B cell (primary cell): ENCODE data around the gene ERG. TPM values are rescaled to one million over a fixed set of nuclear protein-coding genes. Genes with fewer than 3 reads are reported as not detected.

ENCODE experiments used
- ATAC-seq: fragments of 200-7000 bp; cut with Tn5 transposase; one replicate; pipeline ENCODE4 v1.10.0; 2021; ENCODE audit warnings: low read depth, mild to moderate bottlenecking, moderate number of reproducible peaks, moderate library complexity
- CTCF ChIA-PET: fragments of 350-600 bp; sonication (Branson Sonifier 250); formaldehyde crosslinking; loops from one replicate; lab custom pipeline; 2021; ENCODE audit warnings: antibody characterized with exemption, inconsistent platforms; lab: Charles Lee
- POLR2A ChIA-PET: fragments of 350-600 bp; sonication (Branson Sonifier 250); formaldehyde crosslinking; loops from one replicate; lab custom pipeline; 2021; ENCODE audit warnings: antibody characterized with exemption; lab: Charles Lee
- DNase-seq: peaks from one replicate; pipeline ENCODE4 v3.0.0; 2013
- H2AFZ ChIP-seq: 2 replicates; pipeline ENCODE4 v1.6.1; 2012; ENCODE audit warnings: mild to moderate bottlenecking, low read depth, low read length; ENCODE audit not compliant: insufficient read depth, poor library complexity, severe bottlenecking
- H3K27ac ChIP-seq, 2 donors: 1 replicate in 1 of 2; 2 replicates in 1 of 2; pipeline ENCODE4 v1.5.1; 2012 to 2013; ENCODE audit warnings: low read length in 2 of 2, mild to moderate bottlenecking in 2 of 2, moderate library complexity in 1 of 2
- H3K27me3 ChIP-seq, 4 experiments: fragments of 200-600 bp in 1 of 4; sonication (generic) in 1 of 4; replicated peaks in 1 of 4; 1 replicate in 2 of 4; 2 replicates in 2 of 4; pipeline versions ENCODE4 v1.6.1 to v1.7.0; 2013 to 2016; ENCODE audit warnings: low read length in 3 of 4, mild to moderate bottlenecking in 2 of 4, mixed read lengths in 1 of 4, moderate library complexity in 1 of 4; ENCODE audit not compliant: insufficient read depth in 4 of 4, control insufficient read depth in 3 of 4; ENCODE audit errors: control extremely low read depth in 1 of 4
- H3K36me3 ChIP-seq, 2 experiments: replicated peaks in 1 of 2; 1 replicate in 1 of 2; 2 replicates in 1 of 2; pipeline versions ENCODE4 v1.6.1 to v1.7.1; 2013; ENCODE audit warnings: low read length in 1 of 2; ENCODE audit not compliant: insufficient read depth in 2 of 2, control insufficient read depth in 1 of 2; ENCODE audit errors: control extremely low read depth in 1 of 2, extremely low read depth in 1 of 2
- H3K4me1 ChIP-seq, 2 donors: fragments of 200-600 bp in 1 of 2; sonication (generic) in 1 of 2; 1 replicate in 1 of 2; 2 replicates in 1 of 2; pipeline versions ENCODE4 v1.5.1 to v1.6.1; 2013 to 2017; ENCODE audit warnings: low read length in 2 of 2; ENCODE audit not compliant: control insufficient read depth in 2 of 2, insufficient read depth in 2 of 2
- H3K4me2 ChIP-seq: replicated peaks from 2 replicates; pipeline ENCODE3; 2012; ENCODE audit warnings: mild to moderate bottlenecking, low read depth, low read length; ENCODE audit not compliant: poor library complexity, severe bottlenecking
- H3K4me3 ChIP-seq, 5 experiments: fragments of 200-600 bp in 1 of 5; sonication (generic) in 1 of 5; 1 replicate in 3 of 5; 2 replicates in 2 of 5; pipeline versions ENCODE4 v1.5.1 to v1.7.0; 2011 to 2016; ENCODE audit warnings: low read length in 4 of 5, mild to moderate bottlenecking in 4 of 5, low read depth in 2 of 5, control low read depth in 1 of 5, moderate library complexity in 1 of 5; ENCODE audit not compliant: insufficient read depth in 1 of 5; ENCODE audit errors: control extremely low read depth in 1 of 5, extremely low read depth in 1 of 5
- H3K79me2 ChIP-seq: fragments of 200-600 bp; sonication (generic); one replicate; pipeline ENCODE4 v1.6.0; 2016; ENCODE audit warnings: low read length; ENCODE audit not compliant: control insufficient read depth, insufficient read depth
- H3K9ac ChIP-seq: fragments of 200-600 bp; sonication (generic); 2 replicates; pipeline ENCODE4 v1.6.1; 2017; ENCODE audit warnings: mild to moderate bottlenecking, low read length, moderate library complexity
- H3K9me3 ChIP-seq, 3 donors: one replicate each; pipeline versions ENCODE4 v1.6.1 to v1.7.1; 2013; ENCODE audit warnings: low read length in 2 of 3; ENCODE audit not compliant: control insufficient read depth in 2 of 3, insufficient read depth in 1 of 3; ENCODE audit errors: control extremely low read depth in 1 of 3
- H4K20me1 ChIP-seq: 2 replicates; pipeline ENCODE4 v1.6.0; 2012; ENCODE audit warnings: mild to moderate bottlenecking, low read length; ENCODE audit not compliant: insufficient read depth, control insufficient read depth, poor library complexity, severe bottlenecking
- H3K27ac Mint-ChIP-seq: one replicate; pipeline ENCODE4 v1.8.0; 2021; ENCODE audit warnings: mixed read lengths
- H3K27me3 Mint-ChIP-seq: one replicate; pipeline ENCODE4 v1.8.0; 2021; ENCODE audit warnings: mixed read lengths
- H3K4me1 Mint-ChIP-seq: one replicate; pipeline ENCODE4 v1.8.0; 2021; ENCODE audit warnings: mixed read lengths
- H3K4me3 Mint-ChIP-seq: one replicate; pipeline ENCODE4 v1.8.0; 2021; ENCODE audit warnings: mixed read lengths
- H3K9me3 Mint-ChIP-seq: one replicate; pipeline ENCODE4 v1.8.0; 2022; ENCODE audit warnings: mixed read lengths; ENCODE audit not compliant: insufficient read depth
- EZH2 ChIP-seq: IDR thresholded peaks from 2 replicates; pipeline ENCODE4 v1.6.1; 2012; ENCODE audit warnings: borderline replicate concordance, low read depth, mild to moderate bottlenecking, moderate library complexity, low read length; ENCODE audit not compliant: insufficient read depth, poor library complexity, severe bottlenecking
- WGBS: methylation state at CpG from one replicate; pipeline ENCODE4 v1.1.5; 2013; ENCODE audit warnings: missing lambda C conversion rate; ENCODE audit not compliant: insufficient coverage; 5-methylcytosine and 5-hydroxymethylcytosine counted together
- intact Hi-C: fragments of 100-400 bp; cut with micrococcal nuclease; formaldehyde crosslinking; loops from one replicate; pipeline ENCODE4 v1.10.0; 2022
- polyA plus RNA-seq: library from polyadenylated mRNA; depleted of rRNA; stranded (reverse); fragments of >200 nt; gene quantifications from 2 replicates; pipeline ENCODE4 v1.2.3, GENCODE V29; 2012
- total RNA-seq, 2 donors: library from RNA; stranded (reverse); fragments of 120-200 nt in 1 of 2; gene quantifications; 1 replicate in 1 of 2; 2 replicates in 1 of 2; pipeline versions ENCODE4 v1.2.3 to v1.2.4, GENCODE V29; 2013 to 2022
- TF ChIP-seq, protein P1 (sequence below): fragments of 200-600 bp; IDR thresholded peaks from one replicate; pipeline ENCODE4 v1.8.0; 2022; ENCODE audit warnings: antibody characterized with exemption, mild to moderate bottlenecking

ERG gene
- total and polyA plus RNA-seq, 2 donors (not counting 1 experiment from before 2014, with no cell fraction given): 0.17 TPM; not detected in 1

DNA sequence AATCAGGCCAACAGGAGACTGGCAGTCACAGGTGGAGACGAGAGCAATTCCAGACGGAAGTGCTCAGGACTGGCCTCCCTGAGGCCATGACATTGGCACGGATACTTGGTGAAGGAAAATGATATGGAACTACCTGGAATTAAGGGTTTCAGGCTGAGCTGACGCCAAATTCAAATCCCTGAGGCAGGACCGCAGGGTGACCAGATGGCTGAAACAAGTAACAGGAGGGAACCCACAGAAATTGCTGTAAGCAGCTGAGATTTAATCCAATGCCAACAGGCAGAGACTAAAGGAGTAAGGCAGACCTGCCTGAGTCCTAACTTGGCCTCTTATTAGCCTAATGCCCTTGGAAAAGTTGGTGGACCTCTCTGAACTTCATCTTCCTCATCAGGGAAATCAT lies 76.2 kb downstream of the ERG start:
- Histone ChIP-seq H4K20me1 (no peaks in the 10 kb centered on the region), H3K4me1 (no peaks in the 10 kb centered on the region), H3K4me2 (no peak overlapping the region), H3K36me3 (no peaks in the 10 kb centered on the region), H3K4me3 (no peak overlapping the region), H3K9me3 (no peaks in the 10 kb centered on the region), H3K27ac (no peak overlapping the region), H3K79me2 (no peaks in the 10 kb centered on the region), H3K9ac (no peak overlapping the region), H3K27me3 (no peaks in the 10 kb centered on the region), H2AFZ (no peak overlapping the region)
- DNase-seq: no peak
- H3K27ac Mint-ChIP-seq: no peak overlapping the region
- no peaks in the 10 kb centered on the region for H3K9me3 Mint-ChIP-seq
- H3K4me3 Mint-ChIP-seq: no peak overlapping the region
- H3K27me3 Mint-ChIP-seq: no peaks in the 10 kb centered on the region
- whole genome bisulfite sequencing: 97% methylated on average over 5 of the region's 5 CpGs
- TF ChIP-seq, protein P1, sequence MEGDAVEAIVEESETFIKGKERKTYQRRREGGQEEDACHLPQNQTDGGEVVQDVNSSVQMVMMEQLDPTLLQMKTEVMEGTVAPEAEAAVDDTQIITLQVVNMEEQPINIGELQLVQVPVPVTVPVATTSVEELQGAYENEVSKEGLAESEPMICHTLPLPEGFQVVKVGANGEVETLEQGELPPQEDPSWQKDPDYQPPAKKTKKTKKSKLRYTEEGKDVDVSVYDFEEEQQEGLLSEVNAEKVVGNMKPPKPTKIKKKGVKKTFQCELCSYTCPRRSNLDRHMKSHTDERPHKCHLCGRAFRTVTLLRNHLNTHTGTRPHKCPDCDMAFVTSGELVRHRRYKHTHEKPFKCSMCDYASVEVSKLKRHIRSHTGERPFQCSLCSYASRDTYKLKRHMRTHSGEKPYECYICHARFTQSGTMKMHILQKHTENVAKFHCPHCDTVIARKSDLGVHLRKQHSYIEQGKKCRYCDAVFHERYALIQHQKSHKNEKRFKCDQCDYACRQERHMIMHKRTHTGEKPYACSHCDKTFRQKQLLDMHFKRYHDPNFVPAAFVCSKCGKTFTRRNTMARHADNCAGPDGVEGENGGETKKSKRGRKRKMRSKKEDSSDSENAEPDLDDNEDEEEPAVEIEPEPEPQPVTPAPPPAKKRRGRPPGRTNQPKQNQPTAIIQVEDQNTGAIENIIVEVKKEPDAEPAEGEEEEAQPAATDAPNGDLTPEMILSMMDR: no peak
- H3K4me1 Mint-ChIP-seq: no peaks in the 10 kb centered on the region
- intact Hi-C loops: no loop called here
- CTCF ChIA-PET: no interaction called here
- POLR2A ChIA-PET: no interaction called here
- no peak for ATAC-seq

DNA sequence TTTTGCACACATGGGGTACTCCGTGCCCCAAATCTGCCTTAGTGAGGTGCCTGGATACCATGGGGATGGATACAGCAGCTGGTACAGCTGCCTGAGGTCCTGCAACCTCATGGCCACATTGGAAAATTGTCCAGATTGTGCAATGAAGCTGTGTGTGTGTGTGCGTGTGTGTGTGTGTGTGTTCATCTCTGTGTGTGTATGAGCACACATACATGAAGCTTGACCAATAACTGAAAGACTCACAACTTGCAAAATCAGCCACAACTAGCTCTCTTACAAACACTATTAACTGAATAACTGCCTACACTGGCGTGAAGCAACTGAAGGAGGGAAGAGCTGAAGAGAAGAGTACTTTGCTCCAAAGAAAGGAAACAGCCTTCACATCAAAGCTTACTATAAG lies 78.1 kb downstream of the ERG start:
- no peaks in the 10 kb centered on the region for H4K20me1 ChIP-seq
- H3K9me3 ChIP-seq: no peaks in the 10 kb centered on the region
- no peaks in the 10 kb centered on the region for H3K4me1 Mint-ChIP-seq
- TF ChIP-seq EZH2: no peak
- TF ChIP-seq, protein P1: no peak
- intact Hi-C loops: no loop called here
- H3K4me2 ChIP-seq: no peak overlapping the region
- no peak for DNase-seq
- no peak overlapping the region for H3K27ac Mint-ChIP-seq
- no peak overlapping the region for H3K27ac ChIP-seq
- no peaks in the 10 kb centered on the region for H3K4me1 ChIP-seq
- H3K79me2 ChIP-seq: no peaks in the 10 kb centered on the region
- H3K36me3 ChIP-seq: no peaks in the 10 kb centered on the region
- H3K9ac ChIP-seq: no peak overlapping the region
- H3K27me3 Mint-ChIP-seq: no peaks in the 10 kb centered on the region
- ChIA-PET POLR2A (no interaction called here), CTCF (no interaction called here)
- H3K9me3 Mint-ChIP-seq: no peaks in the 10 kb centered on the region
- no peak overlapping the region for H3K4me3 ChIP-seq
- no peak for ATAC-seq
- no peaks in the 10 kb centered on the region for H3K27me3 ChIP-seq
- H3K4me3 Mint-ChIP-seq: no peak overlapping the region
- no peak overlapping the region for H2AFZ ChIP-seq
- 100% methylated on average over 1 of the region's 3 CpGs for WGBS
